Peyer's patch (tissue), 4 donors: ENCODE measurements around the gene NTN1.

ENCODE experiments used
- POLR2A ChIP-seq, 2 donors: fragments of 450-650 bp; IDR thresholded peaks; one replicate each; pipeline ENCODE4 v1.5.1; 2017; ENCODE audit warnings: antibody characterized with exemption in 2 of 2, mild to moderate bottlenecking in 2 of 2, moderate library complexity in 2 of 2
- TF ChIP-seq, protein P1 (sequence below), 6 experiments: fragments of 450-650 bp in 4 of 6; fragments of 200-600 bp in 2 of 6; sonication (generic) in 1 of 6; IDR thresholded peaks; one replicate each; pipeline ENCODE4 v1.5.1; 2017 to 2019; ENCODE audit warnings: antibody characterized with exemption in 6 of 6, mild to moderate bottlenecking in 3 of 6, moderate library complexity in 1 of 6

DNA sequence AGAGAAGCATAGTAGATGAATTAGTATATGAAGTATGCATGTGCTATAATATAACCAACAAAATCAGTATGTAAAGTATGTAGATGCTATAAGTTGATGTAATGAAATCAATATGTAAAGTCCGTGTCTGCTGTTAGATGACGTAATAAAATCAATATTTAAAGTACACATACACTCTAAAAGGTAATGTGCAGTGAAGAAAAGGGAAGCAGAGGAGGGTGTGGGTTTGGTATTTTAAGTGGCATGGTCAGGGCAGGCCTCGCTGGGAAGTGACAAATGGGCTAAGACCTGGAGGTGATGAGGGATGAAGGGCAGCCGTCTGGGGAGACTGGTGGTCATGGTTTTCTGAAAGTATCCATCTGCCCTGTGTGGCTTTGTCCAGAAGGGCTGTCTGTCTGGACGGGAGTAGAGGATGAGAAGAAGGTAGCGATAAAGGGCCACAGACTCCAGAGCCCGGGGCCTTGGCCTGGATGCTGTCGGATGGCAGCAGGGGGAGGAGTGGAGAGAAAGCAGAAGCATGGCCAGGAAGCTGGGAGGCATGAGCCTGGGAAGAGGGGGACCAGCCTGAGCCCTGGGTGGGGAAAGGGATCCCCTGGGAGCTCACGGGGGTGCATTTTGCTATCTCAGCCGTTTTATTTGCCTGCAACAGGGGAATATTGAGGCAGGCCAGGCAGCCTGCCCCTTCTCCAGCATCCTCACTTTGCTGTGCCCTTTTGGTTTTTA is 121.6 kb downstream of the NTN1 start:
- TF ChIP-seq POLR2A (IDR thresholded peaks at IDR 0.05), result no peak
- TF ChIP-seq, protein P1, sequence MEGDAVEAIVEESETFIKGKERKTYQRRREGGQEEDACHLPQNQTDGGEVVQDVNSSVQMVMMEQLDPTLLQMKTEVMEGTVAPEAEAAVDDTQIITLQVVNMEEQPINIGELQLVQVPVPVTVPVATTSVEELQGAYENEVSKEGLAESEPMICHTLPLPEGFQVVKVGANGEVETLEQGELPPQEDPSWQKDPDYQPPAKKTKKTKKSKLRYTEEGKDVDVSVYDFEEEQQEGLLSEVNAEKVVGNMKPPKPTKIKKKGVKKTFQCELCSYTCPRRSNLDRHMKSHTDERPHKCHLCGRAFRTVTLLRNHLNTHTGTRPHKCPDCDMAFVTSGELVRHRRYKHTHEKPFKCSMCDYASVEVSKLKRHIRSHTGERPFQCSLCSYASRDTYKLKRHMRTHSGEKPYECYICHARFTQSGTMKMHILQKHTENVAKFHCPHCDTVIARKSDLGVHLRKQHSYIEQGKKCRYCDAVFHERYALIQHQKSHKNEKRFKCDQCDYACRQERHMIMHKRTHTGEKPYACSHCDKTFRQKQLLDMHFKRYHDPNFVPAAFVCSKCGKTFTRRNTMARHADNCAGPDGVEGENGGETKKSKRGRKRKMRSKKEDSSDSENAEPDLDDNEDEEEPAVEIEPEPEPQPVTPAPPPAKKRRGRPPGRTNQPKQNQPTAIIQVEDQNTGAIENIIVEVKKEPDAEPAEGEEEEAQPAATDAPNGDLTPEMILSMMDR (IDR thresholded peaks at IDR 0.05), result no peak
